ENCODE measurements around the gene DENND1B.
"Not testable (repeated sequence)": the region's sequence is repeated elsewhere in the genome, so short reads cannot be mapped to it uniquely, and the experiment has no call there.

The DENND1B gene

GRCh38 chr1:197776351-197777105 is 1.2 kb upstream of the DENND1B start:
- peaks cover 5% of the 10 kb centered on the region; the same call in 1 of the 2 replicates for H3K4me1 ChIP-seq (ENCODE audit: insufficient read depth, low read length)
- no peak overlapping the region for H3K9ac ChIP-seq (ENCODE audit: low read depth, low read length)
- H3K36me3 ChIP-seq (ENCODE audit: insufficient read depth, low read length), result no peaks in the 10 kb centered on the region
- 0 out of 2 replicates have a peak, but pooled peaks cover 2% of the 10 kb centered on the region for H3K9me3 ChIP-seq (ENCODE audit: control insufficient read depth, insufficient read depth, low read length)

GRCh38 chr1:197774466-197775281 is 606 bp downstream of the DENND1B start:
- peak overlapping the region; percentile 87 for H3K9ac ChIP-seq (ENCODE audit: low read depth, low read length)
- H3K4me1 ChIP-seq (ENCODE audit: insufficient read depth, low read length), result peaks cover 5% of the 10 kb centered on the region; the same call in 1 of the 2 replicates
- 0 out of 2 replicates have a peak, but pooled peaks cover 2% of the 10 kb centered on the region for H3K9me3 ChIP-seq (ENCODE audit: control insufficient read depth, insufficient read depth, low read length)
- no peaks in the 10 kb centered on the region for H3K36me3 ChIP-seq (ENCODE audit: insufficient read depth, low read length)

- Histone ChIP-seq H3K9me3 (ENCODE audit: control insufficient read depth, insufficient read depth, low read length) (no peaks in the 10 kb centered on the region), H3K36me3 (ENCODE audit: insufficient read depth, low read length) (no peaks in the 10 kb centered on the region), H3K9ac (ENCODE audit: low read depth, low read length) (peak overlapping the region; percentile 87; the same call in 1 of the 2 replicates), H3K4me1 (ENCODE audit: insufficient read depth, low read length) (peaks cover 5% of the 10 kb centered on the region; the same call in 1 of the 2 replicates)
These were observed 1.4 kb downstream of the DENND1B start for GRCh38 chr1:197773856-197774255.

- no peaks in the 10 kb centered on the region for H3K36me3 ChIP-seq (ENCODE audit: insufficient read depth, low read length)
- H3K9me3 ChIP-seq (ENCODE audit: control insufficient read depth, insufficient read depth, low read length), result no peaks in the 10 kb centered on the region
- peaks cover 5% of the 10 kb centered on the region; the same call in 1 of the 2 replicates for H3K4me1 ChIP-seq (ENCODE audit: insufficient read depth, low read length)
- H3K9ac ChIP-seq (ENCODE audit: low read depth, low read length), result no peak overlapping the region
These were observed 3.2 kb downstream of the DENND1B start for GRCh38 chr1:197771904-197772556.

- no peaks in the 10 kb centered on the region for H3K36me3 ChIP-seq (ENCODE audit: insufficient read depth, low read length)
- no peak overlapping the region for H3K9ac ChIP-seq (ENCODE audit: low read depth, low read length)
- H3K9me3 ChIP-seq (ENCODE audit: control insufficient read depth, insufficient read depth, low read length), result no peaks in the 10 kb centered on the region
- peaks cover 5% of the 10 kb centered on the region; the same call in 1 of the 2 replicates for H3K4me1 ChIP-seq (ENCODE audit: insufficient read depth, low read length)
These were observed 3.9 kb downstream of the DENND1B start for GRCh38 chr1:197771386-197771785.

GRCh38 chr1:197770243-197770642 is 5.0 kb downstream of the DENND1B start:
- H3K36me3 ChIP-seq (ENCODE audit: insufficient read depth, low read length), result no peaks in the 10 kb centered on the region
- H3K9ac ChIP-seq (ENCODE audit: low read depth, low read length), result no peak overlapping the region

GRCh38 chr1:197769287-197769686 is 6.0 kb downstream of the DENND1B start:
- H3K4me1 ChIP-seq (ENCODE audit: insufficient read depth, low read length), result no peaks in the 10 kb centered on the region
- no peaks in the 10 kb centered on the region for H3K9me3 ChIP-seq (ENCODE audit: control insufficient read depth, insufficient read depth, low read length)
- no peaks in the 10 kb centered on the region for H3K36me3 ChIP-seq (ENCODE audit: insufficient read depth, low read length)
- no peak overlapping the region for H3K9ac ChIP-seq (ENCODE audit: low read depth, low read length)

More at GRCh38 chr1:197770243-197770642, 5.0 kb downstream of the DENND1B start:
- H3K4me1 ChIP-seq (ENCODE audit: insufficient read depth, low read length), result no peaks in the 10 kb centered on the region
- H3K9me3 ChIP-seq (ENCODE audit: control insufficient read depth, insufficient read depth, low read length), result no peaks in the 10 kb centered on the region

- no peaks in the 10 kb centered on the region for H3K36me3 ChIP-seq (ENCODE audit: insufficient read depth, low read length)
- H3K9me3 ChIP-seq (ENCODE audit: control insufficient read depth, insufficient read depth, low read length), result no peaks in the 10 kb centered on the region
- no peak overlapping the region for H3K9ac ChIP-seq (ENCODE audit: low read depth, low read length)
- H3K4me1 ChIP-seq (ENCODE audit: insufficient read depth, low read length), result no peaks in the 10 kb centered on the region
These were observed 7.1 kb downstream of the DENND1B start for GRCh38 chr1:197768014-197768805.

GRCh38 chr1:197763769-197764168 is 11.5 kb downstream of the DENND1B start:
- no peaks in the 10 kb centered on the region for H3K36me3 ChIP-seq (ENCODE audit: insufficient read depth, low read length)
- H3K4me1 ChIP-seq (ENCODE audit: insufficient read depth, low read length), result no peaks in the 10 kb centered on the region
- H3K9me3 ChIP-seq (ENCODE audit: control insufficient read depth, insufficient read depth, low read length), result no peaks in the 10 kb centered on the region
- H3K9ac ChIP-seq (ENCODE audit: low read depth, low read length), result no peak overlapping the region

- Histone ChIP-seq H3K4me1 (ENCODE audit: insufficient read depth, low read length) (no peaks in the 10 kb centered on the region), H3K9me3 (ENCODE audit: control insufficient read depth, insufficient read depth, low read length) (no peaks in the 10 kb centered on the region), H3K36me3 (ENCODE audit: insufficient read depth, low read length) (no peaks in the 10 kb centered on the region), H3K9ac (ENCODE audit: low read depth, low read length) (no peak overlapping the region)
These were observed 12.0 kb downstream of the DENND1B start for GRCh38 chr1:197763307-197763706.

- no peaks in the 10 kb centered on the region for H3K36me3 ChIP-seq (ENCODE audit: insufficient read depth, low read length)
- H3K9ac ChIP-seq (ENCODE audit: low read depth, low read length), result no peak overlapping the region
- H3K4me1 ChIP-seq (ENCODE audit: insufficient read depth, low read length), result no peaks in the 10 kb centered on the region
- H3K9me3 ChIP-seq (ENCODE audit: control insufficient read depth, insufficient read depth, low read length), result no peaks in the 10 kb centered on the region
These were observed 13.6 kb downstream of the DENND1B start for GRCh38 chr1:197761654-197762053.

GRCh38 chr1:197755553-197755952 is 19.7 kb downstream of the DENND1B start:
- not testable (repeated sequence) for H3K4me1 ChIP-seq (ENCODE audit: insufficient read depth, low read length); H3K9me3 ChIP-seq (ENCODE audit: control insufficient read depth, insufficient read depth, low read length); H3K9ac ChIP-seq (ENCODE audit: low read depth, low read length); H3K36me3 ChIP-seq (ENCODE audit: insufficient read depth, low read length)

GRCh38 chr1:197752652-197753164 is 22.6 kb downstream of the DENND1B start:
- not testable (repeated sequence) for H3K9me3 ChIP-seq (ENCODE audit: control insufficient read depth, insufficient read depth, low read length); H3K9ac ChIP-seq (ENCODE audit: low read depth, low read length); H3K4me1 ChIP-seq (ENCODE audit: insufficient read depth, low read length); H3K36me3 ChIP-seq (ENCODE audit: insufficient read depth, low read length)
